Fibroblast of the conjunctiva (primary cell): ENCODE data around the gene TAS2R3.

Experiments used
- DNase-seq: peaks from one replicate; pipeline ENCODE4 v3.0.0-alpha.2; 2010; ENCODE audit warnings: low read depth

TAS2R3 gene

DNA sequence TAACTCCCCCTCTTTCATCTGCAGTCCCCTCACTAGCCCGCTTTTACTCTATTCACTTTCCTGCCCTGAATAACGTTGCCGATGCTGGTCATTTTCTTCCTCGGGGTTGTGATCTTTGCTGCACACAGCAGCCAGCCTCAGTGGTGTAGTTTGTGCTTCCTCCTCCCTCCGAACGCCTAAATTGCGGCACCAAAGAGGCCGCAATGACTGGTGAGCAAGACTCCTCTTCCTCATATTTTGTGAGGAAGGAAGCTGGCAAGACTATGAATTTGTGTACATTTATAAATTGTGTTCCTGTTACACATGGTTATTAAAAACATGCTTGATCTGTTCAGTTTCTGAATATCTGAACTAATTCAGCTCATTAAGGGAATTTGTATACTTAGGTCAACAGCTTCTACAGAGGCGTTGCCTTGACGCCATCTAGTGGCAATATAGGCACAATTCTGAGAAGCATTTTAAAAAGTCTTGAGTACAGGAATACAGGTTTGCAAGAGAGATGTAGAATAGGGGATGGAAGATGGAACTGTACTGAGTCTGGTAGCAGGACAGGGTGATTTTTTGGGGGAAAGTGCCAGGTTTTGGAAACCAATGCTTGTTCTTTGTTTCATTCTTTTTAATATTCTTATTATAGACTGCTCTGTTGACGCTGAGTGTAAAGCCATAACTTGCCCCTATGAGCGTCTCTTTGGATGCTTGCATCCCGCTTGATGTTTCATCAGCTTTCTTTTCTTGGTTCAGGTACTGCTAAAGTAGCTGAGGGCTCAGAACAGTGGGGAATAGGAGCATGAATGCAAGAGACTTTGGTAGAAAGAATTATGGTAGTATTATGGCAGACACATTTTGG lies 22.0 kb downstream of the TAS2R3 start:
- DNase-seq: peak; percentile 16

DNA sequence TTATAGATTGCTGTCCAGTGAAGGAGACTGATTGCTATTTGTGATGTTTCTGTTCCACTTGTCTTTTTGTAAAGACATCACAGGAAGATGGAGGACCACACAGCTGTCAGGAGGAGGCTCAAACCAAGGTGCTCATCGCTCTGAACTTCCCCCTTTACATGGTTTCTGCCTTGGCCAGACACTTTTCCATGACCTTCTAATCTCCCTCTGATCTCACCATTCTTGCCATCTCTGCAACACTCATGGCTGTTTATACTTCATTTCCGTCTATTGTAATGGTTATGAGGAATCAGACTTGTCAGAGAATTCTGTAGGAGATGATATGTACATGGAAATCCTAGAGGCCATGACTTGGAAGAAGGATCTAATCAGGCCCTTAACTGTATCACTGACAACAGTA lies 24.4 kb downstream of the TAS2R3 start:
- no peak for DNase-seq

DNA sequence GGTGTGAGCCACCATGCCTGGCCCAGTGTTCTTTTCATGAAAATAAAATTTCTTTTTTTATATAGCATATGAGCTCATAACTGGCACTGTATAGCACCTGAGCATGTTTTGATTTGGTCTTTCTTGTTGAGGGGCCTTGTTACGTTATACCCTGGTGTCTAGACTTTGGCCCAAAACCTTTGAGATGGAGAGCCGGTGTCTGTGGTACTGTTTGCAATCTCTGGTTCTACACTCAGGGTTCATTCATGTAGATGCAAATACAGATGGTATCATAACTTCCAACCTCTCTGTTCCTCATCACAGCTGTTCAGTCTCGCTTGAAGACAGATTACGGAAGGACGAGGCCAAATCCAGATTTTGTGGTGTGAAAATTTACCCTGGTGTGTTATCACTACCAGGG lies 26.0 kb downstream of the TAS2R3 start, which contains the start of gene TAS2R5:
TSS of gene TAS2R5 (plus strand) at position 301 of the 400 bp plus-strand sequence. CDS start 145 bp downstream, outside the sequence.
- no peak for DNase-seq

DNA sequence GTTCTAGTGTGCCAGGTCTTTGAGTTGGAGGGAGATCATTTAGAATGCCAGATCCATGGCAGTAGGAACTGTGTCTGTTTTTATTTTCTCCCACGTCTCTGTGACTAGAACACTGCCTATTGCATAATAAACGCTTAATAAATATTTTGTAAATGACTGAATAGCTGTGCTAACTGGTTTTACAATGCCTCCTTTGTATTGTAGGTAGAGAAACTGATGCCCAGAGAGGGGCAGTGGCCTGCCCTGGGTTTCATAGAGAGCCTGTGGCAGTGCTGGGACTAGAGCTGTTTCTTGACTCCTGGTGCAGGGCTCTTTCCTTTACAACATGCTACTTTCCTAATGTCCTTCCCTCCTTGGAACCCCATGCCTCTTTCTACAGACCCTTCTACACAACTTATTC lies 28.6 kb downstream of the TAS2R3 start:
- DNase-seq: no peak
